GM12878 (cell line): ENCODE measurements around the gene RFX3. TPM values are rescaled to one million over a fixed set of nuclear protein-coding genes. Genes with fewer than 3 reads are reported as not detected.

ENCODE experiments used
- ATAC-seq: fragments of 200-7000 bp; cut with Tn5 transposase; 3 replicates; pipeline ENCODE4 v1.9.1; 2020; ENCODE audit warnings: mild to moderate bottlenecking, moderate library complexity
- BruUV-seq: library from RNA; stranded (reverse); fragments of 400-500 nt; replicated peaks from 2 replicates; lab custom pipeline; 2021; lab: Mats Ljungman, UMichigan
- CTCF ChIA-PET: fragments of 300-600 bp; sonication (Branson Sonifier 250); formaldehyde crosslinking; extraction: SDS; loops from one replicate; lab custom pipeline; 2021; ENCODE audit warnings: inconsistent platforms; lab: Yijun Ruan, JAX
- POLR2A ChIA-PET: fragments of 350-600 bp; formaldehyde crosslinking; extraction: SDS; loops from one replicate; lab custom pipeline; 2021; ENCODE audit warnings: inconsistent platforms; lab: Charles Lee
- RAD21 ChIA-PET: fragments of 300-600 bp; sonication (Branson Sonifier 250); formaldehyde crosslinking; loops from one replicate; lab custom pipeline; 2023; ENCODE audit warnings: antibody characterized with exemption; ENCODE audit not compliant: unreplicated experiment; lab: Charles Lee
- SMC1A ChIA-PET: fragments of 300-600 bp; sonication (Branson Sonifier 250); formaldehyde crosslinking; loops from one replicate; lab custom pipeline; 2023; ENCODE audit not compliant: unreplicated experiment, uncharacterized antibody; lab: Charles Lee
- DNase-seq: peaks from one replicate; pipeline ENCODE4 v3.0.0-alpha.2; 2011; ENCODE audit warnings: low read depth, low spot score
- FAIRE-seq: peaks from 3 replicates; lab custom pipeline; 2011; peaks lifted over from hg19 to GRCh38; lab: Jason Lieb, UNC
- H2AFZ ChIP-seq: 2 replicates; pipeline ENCODE4 v1.6.0; 2011; ENCODE audit warnings: low read depth, low read length, control low read depth; ENCODE audit not compliant: control insufficient read depth
- H3K27ac ChIP-seq: 2 replicates; pipeline ENCODE4 v1.5.1; 2011; ENCODE audit warnings: control low read depth; ENCODE audit not compliant: control insufficient read depth, insufficient read depth
- H3K27me3 ChIP-seq, 2 experiments: replicated peaks in 1 of 2; 2 replicates each; pipeline versions ENCODE4 v1.6.0 to v1.6.1; 2011; ENCODE audit warnings: low read length in 1 of 2; ENCODE audit not compliant: control insufficient read depth in 2 of 2, insufficient read depth in 2 of 2
- H3K36me3 ChIP-seq, 2 experiments: 2 replicates each; pipeline ENCODE4 v1.5.1; 2011; ENCODE audit warnings: low read length in 1 of 2; ENCODE audit not compliant: control insufficient read depth in 2 of 2, insufficient read depth in 2 of 2
- H3K4me1 ChIP-seq: 2 replicates; pipeline ENCODE4 v1.6.1; 2011; ENCODE audit warnings: mild to moderate bottlenecking, low read length, moderate library complexity, mixed read lengths; ENCODE audit not compliant: control insufficient read depth, insufficient read depth
- H3K4me2 ChIP-seq: 2 replicates; pipeline ENCODE4 v1.6.0; 2011; ENCODE audit warnings: control low read depth; ENCODE audit not compliant: control insufficient read depth, insufficient read depth
- H3K4me3 ChIP-seq: fragments of 200-600 bp; sonication (generic); 2 replicates; pipeline ENCODE4 v1.5.1; 2016
- H3K79me2 ChIP-seq: 2 replicates; pipeline ENCODE4 v1.6.0; 2011; ENCODE audit warnings: low read length; ENCODE audit not compliant: control insufficient read depth, insufficient read depth
- H3K9ac ChIP-seq: 2 replicates; pipeline ENCODE4 v1.8.0; 2011; ENCODE audit warnings: low read length, control low read depth, mixed read lengths; ENCODE audit not compliant: control insufficient read depth, insufficient read depth
- H3K9me3 ChIP-seq: replicated peaks from 3 replicates; pipeline ENCODE4 v1.5.1; 2011; ENCODE audit warnings: mild to moderate bottlenecking, low read length; ENCODE audit not compliant: control insufficient read depth, insufficient read depth
- H4K20me1 ChIP-seq: 2 replicates; pipeline ENCODE4 v1.6.0; 2011; ENCODE audit not compliant: control insufficient read depth, insufficient read depth
- ATF2 ChIP-seq: IDR thresholded peaks from 2 replicates; pipeline ENCODE4 v1.6.1; 2012; ENCODE audit warnings: low read length, inconsistent platforms
- BCLAF1 ChIP-seq: fragments of 450-650 bp; IDR thresholded peaks from 2 replicates; pipeline ENCODE4 v1.6.1; 2017; ENCODE audit warnings: antibody characterized with exemption, mild to moderate bottlenecking, moderate library complexity
- CHD4 ChIP-seq: fragments of 200-600 bp; sonication (generic); IDR thresholded peaks from 2 replicates; pipeline ENCODE4 v1.6.1; 2016; ENCODE audit warnings: mild to moderate bottlenecking
- EED ChIP-seq: sonication (generic); IDR thresholded peaks from 2 replicates; pipeline ENCODE4 v1.6.1; 2016; ENCODE audit warnings: antibody characterized with exemption, low read depth
- KAT2A ChIP-seq: conservative IDR thresholded peaks from 2 replicates; pipeline ENCODE4 v1.6.1; 2011; ENCODE audit warnings: low read depth, low read length; ENCODE audit not compliant: control insufficient read depth
- MYB ChIP-seq: fragments of 150-350 bp; IDR thresholded peaks from 2 replicates; pipeline ENCODE4 v1.6.1; 2014; ENCODE audit warnings: mild to moderate bottlenecking, low read depth, low read length, borderline replicate concordance
- NR2F1 ChIP-seq: fragments of 450-650 bp; conservative IDR thresholded peaks from 2 replicates; pipeline ENCODE4 v1.6.1; 2017; ENCODE audit warnings: mild to moderate bottlenecking
- RELA ChIP-seq: fragments of 450-650 bp; IDR thresholded peaks from 2 replicates; pipeline ENCODE4 v1.8.0; 2014; ENCODE audit warnings: borderline replicate concordance; ENCODE audit not compliant: partially characterized antibody
- TCF7 ChIP-seq: IDR thresholded peaks from 2 replicates; pipeline ENCODE4 v1.6.1; 2014; ENCODE audit warnings: antibody characterized with exemption, borderline replicate concordance
- ZBTB33 ChIP-seq: fragments of 450-650 bp; IDR thresholded peaks from 2 replicates; pipeline ENCODE4 v1.6.1; 2017; ENCODE audit warnings: mild to moderate bottlenecking
- ZNF207 ChIP-seq: fragments of 450-650 bp; IDR thresholded peaks from 2 replicates; pipeline ENCODE4 v1.6.1; 2014; ENCODE audit warnings: antibody characterized with exemption, mild to moderate bottlenecking, borderline replicate concordance
- ZNF687 ChIP-seq: fragments of 450-650 bp; IDR thresholded peaks from 2 replicates; pipeline ENCODE4 v1.6.1; 2017; ENCODE audit warnings: mild to moderate bottlenecking, moderate library complexity
- WGBS: methylation state at CpG from one replicate; pipeline ENCODE4 v1.1.6; 2016; ENCODE audit warnings: low lambda C conversion rate; ENCODE audit not compliant: insufficient replicate concordance, insufficient coverage; ENCODE audit errors: missing lambda C conversion rate; 5-methylcytosine and 5-hydroxymethylcytosine counted together
- in situ Hi-C: fragments of 300-500 bp; cut with MboI; formaldehyde crosslinking; loops from 9 replicates; pipeline ENCODE4 v1.14.3; 2018; ENCODE audit warnings: mixed read lengths
- intact Hi-C: fragments of 100-400 bp; cut with micrococcal nuclease; formaldehyde crosslinking; loops from one replicate; pipeline ENCODE4 v1.14.2; 2022; ENCODE audit not compliant: unreplicated experiment
- polyA plus RNA-seq, 11 experiments: library from polyadenylated mRNA; depleted of rRNA in 4 of 11; unstranded in 6 of 11; stranded (reverse) in 5 of 11; fragments of >200 nt; fragmentation: Nextera tagmentation in 4 of 11; fragmentation: Illumina TruSeq in 1 of 11; extraction: Ambion mirVana in 4 of 11; extraction: Trizol in 1 of 11; gene quantifications; 1 replicate in 1 of 11; 2 replicates in 10 of 11; pipeline versions ENCODE4 v1.2.1 to v1.2.3, GENCODE V29; 2011 to 2016; ENCODE audit warnings: inconsistent platforms in 2 of 11, missing spikeins in 2 of 11, low read depth in 1 of 11
- total RNA-seq, 4 experiments: library from RNA; depleted of rRNA in 3 of 4; stranded (reverse); fragments of >200 nt in 3 of 4; fragmentation: Illumina TruSeq in 1 of 4; extraction: Trizol in 1 of 4; gene quantifications; 2 replicates each; pipeline versions ENCODE4 v1.2.1 to v1.2.3, GENCODE V29; 2013 to 2021

RFX3 gene
- total and polyA plus RNA-seq, 10 of the 15 experiments (the other 5 are each of a cell fraction or from before 2014, with no cell fraction given), result 1.2 to 26.4 (median 6.7) TPM

GRCh38 chr9:3471883-3472282 is 53.9 kb downstream of the RFX3 start:
- no peak for DNase-seq
- H3K27ac ChIP-seq, result no peak overlapping the region
- no peak overlapping the region for H3K4me3 ChIP-seq
- CTCF ChIA-PET, result no interaction called here
- H2AFZ ChIP-seq, result no peak overlapping the region
- WGBS, result 80% methylated on average over 3 of the region's 3 CpGs
- in situ Hi-C loops (loop anchor here (5.0 to 10.0 kb wide), 2 partner anchors 180 to 263 kb away; no protein-coding TSS in a partner anchor), intact Hi-C loops (no loop called here)
- no peaks in the 10 kb centered on the region for H3K36me3 ChIP-seq
- no peaks in the 10 kb centered on the region; the same call in 1 of the 2 replicates for H3K79me2 ChIP-seq
- RAD21 ChIA-PET, result interaction anchor here (10.1 kb wide), 1 partner anchor 55 kb away, joined by 180 read pairs; the partner anchor contains the start of gene RFX3
- no peaks in the 10 kb centered on the region for H3K27me3 ChIP-seq
- FAIRE-seq, result peak; percentile 47
- BruUV-seq, result no TSS peak
- H3K4me1 ChIP-seq, result peaks cover 28% of the 10 kb centered on the region
- no peaks in the 10 kb centered on the region for H4K20me1 ChIP-seq
- no peak for ATAC-seq
- no peak overlapping the region for H3K9ac ChIP-seq
- POLR2A ChIA-PET, result interaction anchor here (9.3 kb wide), 1 partner anchor 56 kb away, joined by 81 read pairs; the partner anchor contains the start of gene RFX3
- no peaks in the 10 kb centered on the region for H3K9me3 ChIP-seq
- SMC1A ChIA-PET, result interaction anchor here (7.4 to 9.8 kb wide), 2 partner anchors 36 to 57 kb away, joined by 74 to 131 read pairs; partner anchors contain the start of gene RFX3
- no peak overlapping the region for H3K4me2 ChIP-seq
- TF ChIP-seq TCF7, result no peak
- no peak for TF ChIP-seq MYB
- TF ChIP-seq KAT2A, result no peak
- no peak for TF ChIP-seq EED
- no peak for TF ChIP-seq CHD4
- no peak for TF ChIP-seq BCLAF1
- TF ChIP-seq NR2F1, result no peak
- TF ChIP-seq ZNF687, result no peak
- TF ChIP-seq ZBTB33, result no peak
- no peak for TF ChIP-seq ZNF207
- TF ChIP-seq ATF2, result no peak
- TF ChIP-seq RELA, result no peak
